Calu3 (cell line): ENCODE data around the gene ATF7. TPM values are rescaled to one million over a fixed set of nuclear protein-coding genes. Genes with fewer than 3 reads are reported as not detected.

Experiments
- BruUV-seq: library from RNA; stranded (reverse); fragments of 400-500 nt; replicated peaks from 2 replicates; lab custom pipeline; 2021; lab: Mats Ljungman, UMichigan
- CTCF ChIA-PET: fragments of 300-600 bp; sonication (Branson Sonifier 250); formaldehyde crosslinking; loops from one replicate; lab custom pipeline; 2022; ENCODE audit warnings: antibody characterized with exemption; lab: Charles Lee
- DNase-seq: peaks from one replicate; pipeline ENCODE4 v3.0.0; 2022
- H3K27ac Mint-ChIP-seq: one replicate; pipeline ENCODE4 v1.8.0; 2022; ENCODE audit warnings: mixed read lengths; ENCODE audit not compliant: unreplicated experiment
- H3K27me3 Mint-ChIP-seq: one replicate; pipeline ENCODE4 v1.8.0; 2022; ENCODE audit warnings: mixed read lengths; ENCODE audit not compliant: unreplicated experiment
- H3K36me3 Mint-ChIP-seq: one replicate; pipeline ENCODE4 v1.8.0; 2022; ENCODE audit warnings: mild to moderate bottlenecking, moderate library complexity, mixed read lengths; ENCODE audit not compliant: insufficient read depth, unreplicated experiment
- H3K4me1 Mint-ChIP-seq: one replicate; pipeline ENCODE4 v1.8.0; 2022; ENCODE audit warnings: mild to moderate bottlenecking, low read depth, mixed read lengths; ENCODE audit not compliant: unreplicated experiment
- H3K4me3 Mint-ChIP-seq: one replicate; pipeline ENCODE4 v1.8.0; 2022; ENCODE audit warnings: mild to moderate bottlenecking, low read depth, moderate library complexity, mixed read lengths; ENCODE audit not compliant: unreplicated experiment
- H3K9me3 Mint-ChIP-seq: one replicate; pipeline ENCODE4 v1.8.0; 2022; ENCODE audit warnings: low read depth, mixed read lengths; ENCODE audit not compliant: unreplicated experiment
- CTCF ChIP-seq: fragments of 200-600 bp; IDR thresholded peaks from one replicate; pipeline ENCODE4 v1.8.0; 2022; ENCODE audit warnings: antibody characterized with exemption; ENCODE audit not compliant: unreplicated experiment
- intact Hi-C: fragments of 100-400 bp; cut with micrococcal nuclease; formaldehyde crosslinking; loops from one replicate; pipeline ENCODE4 v1.10.0; 2022; ENCODE audit not compliant: unreplicated experiment
- total RNA-seq: library from RNA; stranded (reverse); gene quantifications from 2 replicates; pipeline ENCODE4 v1.2.3, GENCODE V29; 2022

Gene ATF7
- total RNA-seq, 1 experiment from 2014 or later, result 18.0 TPM

- CTCF ChIA-PET, result no interaction called here
- no peak overlapping the region for H3K27ac Mint-ChIP-seq
- no peak for DNase-seq
Measured at GRCh38 chr12:53459097-53459496, 167.1 kb downstream of the ATF7 start.

More at GRCh38 chr12:53459097-53459496, 167.1 kb downstream of the ATF7 start:
- Mint-ChIP-seq H3K9me3 (no peaks in the 10 kb centered on the region), H3K36me3 (peaks cover 83% of the 10 kb centered on the region), H3K4me3 (no peak overlapping the region), H3K4me1 (peaks cover 8% of the 10 kb centered on the region), H3K27me3 (no peaks in the 10 kb centered on the region)
- no TSS peak for BruUV-seq
- intact Hi-C loops, result no loop called here
- no peak for TF ChIP-seq CTCF

Other genes with a start within 250 kb of the ATF7 start
- gene SP1, start 246.2 kb downstream of the ATF7 start, total RNA-seq, result 52.5 and 58.0 TPM in 2 replicates
- gene AMHR2, start 202.5 kb downstream of the ATF7 start, total RNA-seq, result not detected in 2 replicates
- 151 and 184 TPM in 2 replicates for gene PRR13, start 184.6 kb downstream of the ATF7 start, total RNA-seq
- gene PCBP2, start 174.3 kb downstream of the ATF7 start, total RNA-seq, result 464 and 528 TPM in 2 replicates
- gene MAP3K12, start 126.9 kb downstream of the ATF7 start, total RNA-seq, result 4.6 and 5.8 TPM in 2 replicates
- 20.7 and 21.8 TPM in 2 replicates for gene TARBP2, start 125.1 kb downstream of the ATF7 start, total RNA-seq
- gene NPFF, start 118.9 kb downstream of the ATF7 start, total RNA-seq, result not detected in 2 replicates
- gene ATP5MC2, start 49.7 kb upstream of the ATF7 start, total RNA-seq, result 169 and 173 TPM in 2 replicates
- 42.1 and 44.4 TPM in 2 replicates for gene CALCOCO1, start 101.1 kb upstream of the ATF7 start, total RNA-seq
- gene CISTR, start 125.6 kb upstream of the ATF7 start, total RNA-seq, result not detected in 2 replicates